GM12892 (cell line): ENCODE data around the gene IL21R.

ENCODE experiments used
- DNase-seq: peaks from one replicate; pipeline ENCODE4 v3.0.0; 2011; ENCODE audit not compliant: insufficient read length
- FAIRE-seq: peaks from 2 replicates; lab custom pipeline; 2011; peaks lifted over from hg19 to GRCh38; lab: Jason Lieb, UNC
- POLR2A ChIP-seq: IDR thresholded peaks from 2 replicates; pipeline ENCODE4 v1.6.1; 2011; ENCODE audit warnings: low read depth, low read length, control low read depth
- POLR2AphosphoS5 ChIP-seq: IDR thresholded peaks from 2 replicates; pipeline ENCODE4 v1.6.1; 2011; ENCODE audit warnings: low read depth, low read length, control low read depth
- TAF1 ChIP-seq: IDR thresholded peaks from 2 replicates; pipeline ENCODE4 v1.6.1; 2011; ENCODE audit warnings: low read depth, mild to moderate bottlenecking, control low read depth, low read length, borderline replicate concordance

Gene IL21R

GRCh38 chr16:27458987-27459688, 57.2 kb downstream of the IL21R start:
- TF ChIP-seq POLR2AphosphoS5 (no peak), POLR2A (no peak), TAF1 (no peak)
- DNase-seq = no peak
- FAIRE-seq = no peak

- no peak for DNase-seq
- TF ChIP-seq POLR2A (no peak), TAF1 (no peak), POLR2AphosphoS5 (no peak)
- FAIRE-seq = no peak
Measured at GRCh38 chr16:27460213-27460612, 58.2 kb downstream of the IL21R start.

- no peak for TF ChIP-seq POLR2AphosphoS5
- no peak for TF ChIP-seq TAF1
- no peak for TF ChIP-seq POLR2A
- DNase-seq = no peak
- no peak for FAIRE-seq
Measured at GRCh38 chr16:27460663-27461482, 58.9 kb downstream of the IL21R start.

- DNase-seq = no peak
- TF ChIP-seq POLR2AphosphoS5 = no peak
- FAIRE-seq = no peak
Measured at GRCh38 chr16:27461483-27462171, 59.7 kb downstream of the IL21R start.

- FAIRE-seq = no peak
- TF ChIP-seq POLR2AphosphoS5 = no peak
- TF ChIP-seq TAF1 = no peak
- TF ChIP-seq POLR2A = no peak
Measured at GRCh38 chr16:27462200-27462845, 60.3 kb downstream of the IL21R start.

GRCh38 chr16:27462846-27463682, 61.1 kb downstream of the IL21R start:
- no peak for FAIRE-seq
- DNase-seq = no peak
- no peak for TF ChIP-seq TAF1
- no peak for TF ChIP-seq POLR2AphosphoS5
- TF ChIP-seq POLR2A = no peak

More at GRCh38 chr16:27462200-27462845, 60.3 kb downstream of the IL21R start:
- no peak for DNase-seq

GRCh38 chr16:27463741-27464591, 62.0 kb downstream of the IL21R start:
- no peak for DNase-seq
- no peak for TF ChIP-seq TAF1
- no peak for TF ChIP-seq POLR2AphosphoS5
- no peak for TF ChIP-seq POLR2A
- FAIRE-seq = no peak

GRCh38 chr16:27464626-27465482, 62.9 kb downstream of the IL21R start:
- FAIRE-seq (no peak), DNase-seq (no peak)
- TF ChIP-seq POLR2A (no peak), POLR2AphosphoS5 (no peak), TAF1 (no peak)

GRCh38 chr16:27465483-27465879, 63.5 kb downstream of the IL21R start:
- FAIRE-seq = no peak
- no peak for TF ChIP-seq POLR2AphosphoS5
- no peak for TF ChIP-seq TAF1
- TF ChIP-seq POLR2A = no peak

GRCh38 chr16:27468941-27469531, 67.1 kb downstream of the IL21R start:
- FAIRE-seq (no peak), DNase-seq (no peak)
- TF ChIP-seq TAF1 (no peak), POLR2A (no peak), POLR2AphosphoS5 (no peak)

More at GRCh38 chr16:27465483-27465879, 63.5 kb downstream of the IL21R start:
- no peak for DNase-seq
